Stimulated activated naive CD8-positive, alpha-beta T cell treated with anti-CD3 and anti-CD28 coated beads, Interleukin-15, amount 100 ng/mL, for 72 hours (primary cell): ENCODE measurements around the gene TOB2.

Experiments
- ATAC-seq: fragments of 150-1000 bp; cut with Tn5 transposase; 2 replicates; pipeline ENCODE4 v1.10.0; 2021; ENCODE audit warnings: mild to moderate bottlenecking, moderate library complexity
- DNase-seq, 2 donors: peaks; one replicate each; pipeline ENCODE4 v3.0.0; 2021 to 2022
- H3K27ac Mint-ChIP-seq, 2 donors: one replicate each; pipeline ENCODE4 v1.8.0; 2022; ENCODE audit warnings: mild to moderate bottlenecking in 2 of 2, mixed read lengths in 2 of 2, moderate library complexity in 2 of 2
- H3K27me3 Mint-ChIP-seq: one replicate; pipeline ENCODE4 v1.8.0; 2022; ENCODE audit warnings: mixed read lengths
- H3K4me1 Mint-ChIP-seq: one replicate; pipeline ENCODE4 v1.8.0; 2022; ENCODE audit warnings: mild to moderate bottlenecking, mixed read lengths
- H3K4me3 Mint-ChIP-seq, 2 donors: one replicate each; pipeline ENCODE4 v1.8.0; 2022; ENCODE audit warnings: mild to moderate bottlenecking in 2 of 2, mixed read lengths in 2 of 2, moderate library complexity in 1 of 2
- H3K9me3 Mint-ChIP-seq, 2 donors: one replicate each; pipeline ENCODE4 v1.8.0; 2022; ENCODE audit warnings: mixed read lengths in 2 of 2

Gene TOB2

GRCh38 chr22:41446639-41447434 lies at the start of gene TOB2:
TOB2 (minus strand) TSS chr22:41446801; CDS start chr22:41437345, 9,456 bp downstream.
- Mint-ChIP-seq H3K27ac (peak within 1 kb of the TSS; percentile 99), H3K27me3 (no peaks in the 10 kb centered on the region), H3K4me3 (peak within 1 kb of the TSS; percentile 98 to 99), H3K4me1 (peaks cover 25% of the 10 kb centered on the region), H3K9me3 (no peaks in the 10 kb centered on the region)
- DNase-seq, result peak; percentile 97
- ATAC-seq, result peak; percentile 76

- Mint-ChIP-seq H3K27me3 (no peaks in the 10 kb centered on the region), H3K27ac (peak overlapping the region in 1 of 2 donors; percentile 93), H3K9me3 (no peaks in the 10 kb centered on the region), H3K4me3 (no peak overlapping the region), H3K4me1 (peaks cover 26% of the 10 kb centered on the region)
- DNase-seq, result no peak
- ATAC-seq, result no peak
Observed at GRCh38 chr22:41491374-41492100, 44.9 kb upstream of the TOB2 start.

DNA sequence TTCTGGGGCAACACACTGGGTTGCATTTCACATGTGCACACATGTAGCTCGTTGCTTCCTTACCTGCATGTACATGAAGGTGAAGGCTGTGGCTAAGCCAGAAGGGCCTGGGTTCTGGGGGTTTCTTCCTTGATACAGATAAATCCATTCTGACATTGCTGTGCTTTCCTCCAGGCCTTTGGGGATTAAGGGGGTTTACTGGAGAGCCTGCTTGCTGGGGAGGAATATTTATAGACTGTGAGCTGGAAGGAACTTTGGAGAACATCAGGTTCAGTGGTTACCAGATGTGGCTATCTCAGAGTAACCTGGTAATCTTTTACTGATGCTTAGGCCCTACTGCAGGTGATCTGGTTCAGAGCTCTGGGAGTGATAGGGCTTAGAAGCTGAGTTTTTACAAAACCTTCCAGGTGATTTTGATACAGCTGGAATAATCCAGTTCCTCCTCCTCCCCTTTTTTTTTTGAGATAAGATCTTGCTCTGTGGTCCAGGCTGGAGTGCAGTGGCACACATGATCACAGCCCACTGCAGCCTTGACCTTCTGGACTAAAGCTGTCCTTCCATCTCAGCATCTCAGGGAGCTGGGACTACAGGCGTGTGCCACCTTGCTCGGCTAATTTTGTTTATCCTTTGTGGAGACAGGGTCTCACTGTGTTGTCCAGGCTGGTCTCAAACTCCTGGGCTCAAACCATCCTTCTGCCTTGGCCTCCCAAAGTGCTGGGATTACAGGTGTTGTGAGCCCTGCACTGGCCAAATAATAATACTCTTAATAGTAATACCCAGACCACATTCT lies 42.2 kb upstream of the TOB2 start:
- Mint-ChIP-seq H3K27me3 (no peaks in the 10 kb centered on the region), H3K4me3 (no peak overlapping the region), H3K4me1 (peaks cover 34% of the 10 kb centered on the region), H3K27ac (peak overlapping the region in 1 of 2 donors; percentile 23), H3K9me3 (no peaks in the 10 kb centered on the region)
- DNase-seq (no peak), ATAC-seq (no peak)

DNA sequence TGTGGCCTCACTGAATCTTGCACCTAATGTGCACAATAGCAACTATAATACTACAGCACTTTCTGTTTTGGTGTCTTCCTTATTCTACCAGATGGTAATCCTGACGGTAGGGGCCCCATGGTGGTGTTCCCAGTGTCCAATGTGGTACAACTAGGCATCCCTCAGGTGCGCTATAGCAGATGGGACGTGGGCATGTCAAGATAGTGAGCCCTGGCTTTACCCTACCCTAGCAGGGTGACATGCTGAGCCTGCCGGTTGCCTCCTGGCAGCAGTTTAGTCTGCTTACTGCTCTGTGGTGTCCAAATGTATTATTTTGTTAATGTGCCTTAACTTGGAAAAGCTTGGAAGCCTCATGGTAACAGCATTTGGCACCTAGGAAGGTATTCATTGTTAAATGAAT lies 41.5 kb upstream of the TOB2 start:
- peak overlapping the region in 1 of 2 donors; percentile 23 for H3K27ac Mint-ChIP-seq
- no peak overlapping the region for H3K4me3 Mint-ChIP-seq
- ATAC-seq (no peak), DNase-seq (no peak)
- no peaks in the 10 kb centered on the region for H3K27me3 Mint-ChIP-seq
- H3K9me3 Mint-ChIP-seq, result no peaks in the 10 kb centered on the region
- peaks cover 34% of the 10 kb centered on the region for H3K4me1 Mint-ChIP-seq

DNA sequence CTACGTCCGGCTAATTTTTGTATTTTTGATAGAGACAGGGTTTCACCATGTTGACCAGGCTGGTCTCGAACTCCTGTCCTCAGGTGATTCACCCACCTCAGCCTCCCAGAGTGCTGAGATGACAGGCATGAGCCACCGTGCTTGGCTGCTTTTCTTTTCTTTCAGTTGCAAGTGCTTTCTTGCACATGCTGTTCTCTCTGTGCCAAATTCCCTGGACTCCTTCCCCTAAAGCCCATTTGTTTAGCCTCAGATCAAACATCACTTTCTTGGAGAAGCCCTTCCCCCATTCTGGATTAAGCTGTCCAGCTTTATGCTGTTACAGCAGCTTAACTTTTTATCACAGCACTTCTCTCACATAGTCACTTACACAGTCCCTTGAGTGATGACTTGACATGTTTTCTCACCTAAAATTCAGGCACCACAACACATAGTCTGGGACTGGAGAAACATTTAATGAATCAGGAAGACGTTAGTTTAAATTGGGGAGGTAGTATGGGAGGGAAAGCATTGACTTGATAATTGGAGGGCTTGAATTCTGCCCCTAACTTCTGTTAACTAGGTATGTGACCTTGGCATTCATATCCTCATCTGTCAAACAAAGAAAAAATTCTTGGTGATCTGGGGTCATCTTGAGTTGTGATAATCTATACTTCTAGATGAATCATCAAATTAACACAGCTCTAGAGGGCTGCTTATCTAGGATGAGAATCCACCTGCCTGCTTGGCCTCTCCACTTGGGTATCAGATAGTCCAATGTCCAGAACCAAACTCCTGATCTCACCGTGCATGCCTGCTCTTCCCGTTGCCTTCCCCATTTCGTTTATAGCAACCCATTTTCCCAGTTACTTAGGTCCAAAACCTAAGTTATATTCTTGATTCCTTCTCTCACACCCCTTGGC lies 40.7 kb upstream of the TOB2 start:
- DNase-seq (no peak), ATAC-seq (no peak)
- H3K27me3 Mint-ChIP-seq, result no peaks in the 10 kb centered on the region
- H3K9me3 Mint-ChIP-seq, result no peaks in the 10 kb centered on the region
- H3K4me3 Mint-ChIP-seq, result no peak overlapping the region
- H3K4me1 Mint-ChIP-seq, result peaks cover 42% of the 10 kb centered on the region
- no peak overlapping the region for H3K27ac Mint-ChIP-seq

DNA sequence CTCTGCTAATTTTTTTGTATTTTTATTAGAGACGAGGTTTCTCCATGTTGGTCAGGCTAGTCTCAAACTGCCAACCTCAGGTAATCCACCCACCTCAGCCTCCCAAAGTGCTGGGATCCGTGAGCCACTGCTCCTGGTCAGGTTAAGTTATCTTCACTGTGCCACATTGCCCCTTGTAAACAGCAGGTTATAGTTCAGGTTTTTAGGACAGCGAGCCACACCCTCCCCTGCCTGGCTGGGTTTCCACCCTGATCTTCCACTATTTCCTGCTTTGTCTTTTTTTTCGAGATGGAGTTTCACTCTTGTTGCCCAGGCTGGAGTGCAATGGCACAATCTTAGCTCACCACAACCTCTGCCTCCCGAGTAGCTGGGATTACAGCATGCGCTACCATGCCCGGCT lies 38.4 kb upstream of the TOB2 start:
- Mint-ChIP-seq H3K4me3 (no peak overlapping the region), H3K4me1 (peaks cover 48% of the 10 kb centered on the region), H3K27me3 (no peaks in the 10 kb centered on the region), H3K27ac (no peak overlapping the region), H3K9me3 (no peaks in the 10 kb centered on the region)
- no peak for ATAC-seq
- DNase-seq, result no peak

GRCh38 chr22:41482319-41482935 lies 35.8 kb upstream of the TOB2 start:
- Mint-ChIP-seq H3K27ac (no peak overlapping the region), H3K9me3 (no peaks in the 10 kb centered on the region), H3K4me1 (peaks cover 56% of the 10 kb centered on the region), H3K27me3 (no peaks in the 10 kb centered on the region), H3K4me3 (no peak overlapping the region)
- ATAC-seq, result no peak
- DNase-seq, result no peak

DNA sequence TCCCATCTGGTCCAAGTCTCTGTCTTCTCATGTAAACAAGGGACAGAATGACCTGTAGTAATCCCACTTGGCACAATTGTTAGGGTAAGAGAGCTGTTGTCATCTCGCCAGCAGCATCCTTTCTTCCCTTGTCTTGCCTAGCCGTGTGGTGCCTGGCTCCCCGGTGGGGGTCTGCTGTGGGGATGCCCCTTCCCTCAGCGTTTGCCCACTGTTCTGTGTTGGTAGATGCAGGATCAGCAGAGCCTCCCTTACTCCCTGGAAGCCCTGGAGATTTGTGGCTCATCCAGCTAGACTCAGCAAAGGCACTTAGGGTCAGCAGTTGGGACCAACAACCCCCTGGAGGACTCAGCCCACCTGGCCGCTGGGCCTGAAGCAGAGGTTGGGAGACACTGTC lies 35.3 kb upstream of the TOB2 start:
- ATAC-seq (no peak), DNase-seq (no peak)
- peak overlapping the region in 1 of 2 donors; percentile 36 for H3K27ac Mint-ChIP-seq
- peaks cover 52% of the 10 kb centered on the region for H3K4me1 Mint-ChIP-seq
- H3K4me3 Mint-ChIP-seq, result no peak overlapping the region
- H3K27me3 Mint-ChIP-seq, result no peaks in the 10 kb centered on the region
- no peaks in the 10 kb centered on the region for H3K9me3 Mint-ChIP-seq

GRCh38 chr22:41481131-41481830 lies 34.7 kb upstream of the TOB2 start:
- ATAC-seq (no peak), DNase-seq (no peak)
- H3K27me3 Mint-ChIP-seq, result no peaks in the 10 kb centered on the region
- no peak overlapping the region for H3K4me3 Mint-ChIP-seq
- peak overlapping the region in 1 of 2 donors; percentile 3 for H3K27ac Mint-ChIP-seq
- H3K4me1 Mint-ChIP-seq, result peaks cover 46% of the 10 kb centered on the region
- H3K9me3 Mint-ChIP-seq, result no peaks in the 10 kb centered on the region

- Mint-ChIP-seq H3K9me3 (no peaks in the 10 kb centered on the region), H3K27me3 (no peaks in the 10 kb centered on the region), H3K27ac (peak overlapping the region in 1 of 2 donors; percentile 67), H3K4me3 (no peak overlapping the region), H3K4me1 (peaks cover 40% of the 10 kb centered on the region)
- DNase-seq, result no peak
- no peak for ATAC-seq
Observed at GRCh38 chr22:41480397-41480735, 33.8 kb upstream of the TOB2 start.

- H3K4me3 Mint-ChIP-seq, result no peak overlapping the region
- H3K4me1 Mint-ChIP-seq, result peaks cover 40% of the 10 kb centered on the region
- no peaks in the 10 kb centered on the region for H3K9me3 Mint-ChIP-seq
- no peak for DNase-seq
- H3K27ac Mint-ChIP-seq, result peak overlapping the region; percentile 68 to 81
- no peak for ATAC-seq
- H3K27me3 Mint-ChIP-seq, result no peaks in the 10 kb centered on the region
Observed at GRCh38 chr22:41479671-41480396, 33.2 kb upstream of the TOB2 start.

DNA sequence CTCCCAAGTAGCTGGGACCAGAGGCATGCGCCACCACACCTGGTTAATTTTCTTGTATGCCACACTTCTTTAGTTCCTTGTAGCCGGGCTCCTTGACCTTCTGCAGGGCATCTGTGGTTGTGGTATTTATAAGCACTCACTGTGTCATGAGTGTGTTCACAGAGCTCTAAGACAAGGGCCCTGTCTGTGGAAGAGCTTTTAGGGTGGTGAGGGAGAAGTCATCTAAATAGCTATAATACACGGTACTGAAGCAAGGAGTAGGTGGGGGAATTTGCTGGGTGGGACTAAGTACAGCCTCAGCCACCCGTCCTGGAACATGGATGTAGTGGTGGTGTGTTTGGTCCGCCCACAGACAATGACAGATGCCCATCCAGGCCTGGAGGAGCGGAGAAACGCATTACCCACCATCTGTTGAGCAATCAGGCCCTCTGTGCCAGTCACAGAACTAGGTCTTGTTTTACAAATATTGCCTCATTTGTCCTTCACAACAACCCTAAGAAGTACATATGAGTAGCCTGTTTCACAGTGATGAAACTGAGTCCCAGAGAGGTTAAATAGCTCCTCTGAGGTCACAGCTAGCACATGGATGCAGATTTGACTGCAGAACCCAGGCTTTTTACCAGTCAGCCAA lies 32.4 kb upstream of the TOB2 start:
- H3K4me3 Mint-ChIP-seq, result no peak overlapping the region
- DNase-seq (no peak), ATAC-seq (peak; percentile 46)
- H3K9me3 Mint-ChIP-seq, result no peaks in the 10 kb centered on the region
- H3K27me3 Mint-ChIP-seq, result no peaks in the 10 kb centered on the region
- H3K27ac Mint-ChIP-seq, result peak overlapping the region in 1 of 2 donors; percentile 43
- H3K4me1 Mint-ChIP-seq, result peaks cover 43% of the 10 kb centered on the region

DNA sequence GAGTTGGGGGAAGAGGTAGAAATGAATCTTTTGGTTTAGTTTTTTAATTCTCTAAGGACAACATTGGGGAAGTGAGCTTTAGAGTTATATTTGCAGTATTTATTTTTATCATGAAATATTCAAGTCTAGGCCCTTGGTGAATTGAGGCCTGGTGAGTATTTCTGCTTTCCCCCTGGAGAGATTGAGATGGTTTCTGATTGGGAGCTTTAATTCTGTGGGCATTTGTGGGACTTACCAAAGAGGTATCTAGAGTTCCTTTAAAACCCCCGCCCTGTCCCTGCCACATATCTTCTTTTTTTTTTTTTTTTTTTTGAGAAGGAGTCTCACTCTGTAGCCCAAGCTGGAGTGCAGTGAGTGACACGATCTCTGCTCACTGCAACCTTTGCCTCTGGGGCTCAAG lies 31.9 kb upstream of the TOB2 start:
- ATAC-seq, result no peak

More for the DNA sequence above, 31.9 kb upstream of the TOB2 start:
- Mint-ChIP-seq H3K4me3 (no peak overlapping the region), H3K4me1 (peaks cover 48% of the 10 kb centered on the region), H3K27ac (peak overlapping the region in 1 of 2 donors; percentile 36), H3K27me3 (no peaks in the 10 kb centered on the region), H3K9me3 (no peaks in the 10 kb centered on the region)
- DNase-seq, result no peak
